ENCODE data around the gene MLC1. TPM values are rescaled to one million over a fixed set of nuclear protein-coding genes. Genes with fewer than 3 reads are reported as not detected.

The MLC1 gene
- total and polyA plus RNA-seq, 10 of the 15 experiments (the other 5 are each of a cell fraction or from before 2014, with no cell fraction given): 0.03 to 0.15 (median 0.07) TPM; not detected in 7

DNA sequence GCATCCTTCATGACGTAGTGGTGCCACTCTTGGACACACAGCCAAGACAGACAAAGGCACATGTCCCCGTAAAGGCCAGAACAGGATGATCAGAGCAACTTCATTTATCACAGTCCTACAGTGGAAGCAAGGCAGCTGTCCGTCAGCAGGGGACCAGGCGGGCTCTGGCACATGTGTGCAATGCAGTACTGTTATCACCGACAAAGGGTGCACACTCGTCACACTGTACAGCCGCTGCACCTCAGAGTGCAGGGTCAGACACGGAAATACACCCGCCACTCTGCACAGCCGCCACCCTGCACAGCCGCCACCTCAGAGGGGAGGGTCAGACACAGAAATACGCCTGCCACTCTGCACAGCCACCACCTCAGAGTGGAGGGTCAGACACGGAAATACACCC is 59.2 kb downstream of the MLC1 start (continued):
- TF ChIP-seq, protein P1, sequence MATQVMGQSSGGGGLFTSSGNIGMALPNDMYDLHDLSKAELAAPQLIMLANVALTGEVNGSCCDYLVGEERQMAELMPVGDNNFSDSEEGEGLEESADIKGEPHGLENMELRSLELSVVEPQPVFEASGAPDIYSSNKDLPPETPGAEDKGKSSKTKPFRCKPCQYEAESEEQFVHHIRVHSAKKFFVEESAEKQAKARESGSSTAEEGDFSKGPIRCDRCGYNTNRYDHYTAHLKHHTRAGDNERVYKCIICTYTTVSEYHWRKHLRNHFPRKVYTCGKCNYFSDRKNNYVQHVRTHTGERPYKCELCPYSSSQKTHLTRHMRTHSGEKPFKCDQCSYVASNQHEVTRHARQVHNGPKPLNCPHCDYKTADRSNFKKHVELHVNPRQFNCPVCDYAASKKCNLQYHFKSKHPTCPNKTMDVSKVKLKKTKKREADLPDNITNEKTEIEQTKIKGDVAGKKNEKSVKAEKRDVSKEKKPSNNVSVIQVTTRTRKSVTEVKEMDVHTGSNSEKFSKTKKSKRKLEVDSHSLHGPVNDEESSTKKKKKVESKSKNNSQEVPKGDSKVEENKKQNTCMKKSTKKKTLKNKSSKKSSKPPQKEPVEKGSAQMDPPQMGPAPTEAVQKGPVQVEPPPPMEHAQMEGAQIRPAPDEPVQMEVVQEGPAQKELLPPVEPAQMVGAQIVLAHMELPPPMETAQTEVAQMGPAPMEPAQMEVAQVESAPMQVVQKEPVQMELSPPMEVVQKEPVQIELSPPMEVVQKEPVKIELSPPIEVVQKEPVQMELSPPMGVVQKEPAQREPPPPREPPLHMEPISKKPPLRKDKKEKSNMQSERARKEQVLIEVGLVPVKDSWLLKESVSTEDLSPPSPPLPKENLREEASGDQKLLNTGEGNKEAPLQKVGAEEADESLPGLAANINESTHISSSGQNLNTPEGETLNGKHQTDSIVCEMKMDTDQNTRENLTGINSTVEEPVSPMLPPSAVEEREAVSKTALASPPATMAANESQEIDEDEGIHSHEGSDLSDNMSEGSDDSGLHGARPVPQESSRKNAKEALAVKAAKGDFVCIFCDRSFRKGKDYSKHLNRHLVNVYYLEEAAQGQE (IDR thresholded peaks at IDR 0.05; ENCODE audit: low read depth, low read length): no peak
- no peak for TF ChIP-seq IKZF2 (IDR thresholded peaks at IDR 0.05)
- no peak for TF ChIP-seq ZNF274 (IDR thresholded peaks at IDR 0.05; ENCODE audit: insufficient read depth, insufficient read length)
- TF ChIP-seq GABPA (IDR thresholded peaks at IDR 0.05; ENCODE audit: low read depth): no peak

DNA sequence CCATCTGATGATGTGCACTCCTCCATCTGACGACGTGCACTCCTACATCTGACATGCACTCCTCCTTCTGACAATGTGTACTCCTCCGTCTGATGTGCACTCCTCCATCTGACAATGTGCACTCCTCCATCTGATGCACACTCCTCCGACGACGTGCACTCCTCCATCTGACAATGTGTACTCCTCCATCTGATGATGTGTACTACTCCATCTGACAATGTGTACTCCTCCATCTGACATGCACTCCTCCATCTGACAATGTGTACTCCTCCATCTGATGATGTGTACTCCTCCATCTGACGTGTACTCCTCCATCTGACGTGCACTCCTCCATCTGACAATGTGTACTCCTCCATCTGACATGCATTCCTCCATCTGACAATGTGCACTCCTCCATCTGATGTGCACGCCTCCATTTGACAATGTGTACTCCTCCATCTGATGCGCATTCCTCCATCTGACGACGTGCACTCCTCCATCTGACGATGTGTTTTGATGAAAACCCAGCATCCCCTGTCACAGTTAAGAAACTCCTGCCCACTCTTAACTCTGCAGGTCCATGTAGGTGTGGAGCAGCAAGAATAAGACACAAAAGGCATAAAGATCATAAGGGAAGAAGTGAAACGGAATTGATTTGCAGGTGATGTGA is 62.9 kb downstream of the MLC1 start:
- ATAC-seq: no peak
- POLR2A ChIA-PET: no interaction called here
- Histone ChIP-seq H3K36me3 (ENCODE audit: control insufficient read depth in 2 of 2, insufficient read depth in 2 of 2, low read length in 1 of 2) (no peaks in the 10 kb centered on the region), H2AFZ (ENCODE audit: control insufficient read depth, low read depth, low read length) (no peak overlapping the region), H3K4me3 (no peak overlapping the region), H3K27me3 (replicated peaks in 1 of 2; ENCODE audit: control insufficient read depth in 2 of 2, insufficient read depth in 2 of 2, low read length in 1 of 2) (peaks cover 0 to 5% of the 10 kb centered on the region in 2 experiments; a peak in 2 of 4 replicates), H3K79me2 (ENCODE audit: control insufficient read depth, insufficient read depth, low read length) (no peaks in the 10 kb centered on the region), H3K27ac (ENCODE audit: control insufficient read depth, insufficient read depth) (no peak overlapping the region), H3K4me2 (ENCODE audit: control insufficient read depth, insufficient read depth) (no peak overlapping the region), H3K9me3 (replicated peaks; ENCODE audit: control insufficient read depth, insufficient read depth, low read length) (no peaks in the 10 kb centered on the region; the same call in 2 of the 3 replicates), H3K9ac (ENCODE audit: control insufficient read depth, insufficient read depth, low read length) (no peak overlapping the region), H4K20me1 (ENCODE audit: control insufficient read depth, insufficient read depth) (no peaks in the 10 kb centered on the region), H3K4me1 (ENCODE audit: control insufficient read depth, insufficient read depth, low read length) (peaks cover 7% of the 10 kb centered on the region)
- no peak for FAIRE-seq
- DNase-seq (ENCODE audit: low read depth, low spot score): no peak
- 91% methylated on average over 13 of the region's 14 CpGs for WGBS (ENCODE audit: insufficient coverage, insufficient replicate concordance, low lambda C conversion rate, missing lambda C conversion rate)
- CTCF ChIA-PET: no interaction called here
- in situ Hi-C loops (cut with MboI) (no loop called here), intact Hi-C loops (cut with micrococcal nuclease; ENCODE audit: unreplicated experiment) (no loop called here)
- TF ChIP-seq POU2F2 (IDR thresholded peaks at IDR 0.05; ENCODE audit: borderline replicate concordance, low read depth, low read length) (no peak), ASH2L (IDR thresholded peaks at IDR 0.05; ENCODE audit: borderline replicate concordance, low read depth) (no peak), BMI1 (IDR thresholded peaks at IDR 0.05; ENCODE audit: borderline replicate concordance) (no peak), JUND (IDR thresholded peaks at IDR 0.05; ENCODE audit: low read depth, low read length) (no peak), SRF (IDR thresholded peaks at IDR 0.05; ENCODE audit: low read depth in 2 of 2, low read length in 2 of 2) (no peak), BRCA1 (IDR thresholded peaks at IDR 0.05; ENCODE audit: low read depth, low read length) (no peak)
- no TSS peak for BruUV-seq (replicated peaks)
- RAD21 ChIA-PET (ENCODE audit: unreplicated experiment): no interaction called here
- SMC1A ChIA-PET (ENCODE audit: uncharacterized antibody, unreplicated experiment): no interaction called here

Measured in GM12878 (cell line).